GM21515 (cell line): ENCODE data around the gene SLC35E2B.
"Not testable (repeated sequence)": the region's sequence is repeated elsewhere in the genome, so short reads cannot be mapped to it uniquely, and the experiment has no call there.

Source experiments
- ATAC-seq: cut with Tn5 transposase; IDR thresholded peaks from one replicate; pipeline ENCODE4 v1.9.1; 2021; ENCODE audit not compliant: unreplicated experiment

SLC35E2B gene

GRCh38 chr1:1677718-1678580, 14.6 kb downstream of the SLC35E2B start:
- ATAC-seq: peak; percentile 57

- not testable (repeated sequence) for ATAC-seq
These were observed 16.5 kb downstream of the SLC35E2B start for GRCh38 chr1:1676087-1676486.

- ATAC-seq: not testable (repeated sequence)
These were observed 17.4 kb downstream of the SLC35E2B start for GRCh38 chr1:1675218-1675617.

- not testable (repeated sequence) for ATAC-seq
These were observed 17.8 kb downstream of the SLC35E2B start for GRCh38 chr1:1674806-1675205.

- ATAC-seq: no peak
These were observed 20.2 kb downstream of the SLC35E2B start for GRCh38 chr1:1672181-1672965.

- no peak for ATAC-seq
These were observed 21.1 kb downstream of the SLC35E2B start for GRCh38 chr1:1671365-1672119.

GRCh38 chr1:1670866-1671265, 21.7 kb downstream of the SLC35E2B start:
- no peak for ATAC-seq

- no peak for ATAC-seq
These were observed 22.8 kb downstream of the SLC35E2B start for GRCh38 chr1:1669468-1670440.

GRCh38 chr1:1666526-1666925, 26.1 kb downstream of the SLC35E2B start:
- no peak for ATAC-seq

- no peak for ATAC-seq
These were observed 26.8 kb downstream of the SLC35E2B start for GRCh38 chr1:1665815-1666251.

GRCh38 chr1:1664941-1665814, 27.4 kb downstream of the SLC35E2B start:
- no peak for ATAC-seq

- not testable (repeated sequence) for ATAC-seq
These were observed 28.3 kb downstream of the SLC35E2B start for GRCh38 chr1:1664318-1664717.

GRCh38 chr1:1662830-1663560, 29.6 kb downstream of the SLC35E2B start:
- ATAC-seq: not testable (repeated sequence)

GRCh38 chr1:1662392-1662791, 30.2 kb downstream of the SLC35E2B start:
- not testable (repeated sequence) for ATAC-seq

- peak; percentile 85 for ATAC-seq
These were observed 33.7 kb downstream of the SLC35E2B start, which contains the start of gene CDK11B for GRCh38 chr1:1658583-1659549. TSS of gene CDK11B (minus strand) at chr1:1659004. CDS start at chr1:1657485, 1,519 bp downstream.

GRCh38 chr1:1648265-1648664, 44.3 kb downstream of the SLC35E2B start:
- not testable (repeated sequence) for ATAC-seq
